ENCODE measurements around the gene HS3ST2.

Gene HS3ST2

DNA sequence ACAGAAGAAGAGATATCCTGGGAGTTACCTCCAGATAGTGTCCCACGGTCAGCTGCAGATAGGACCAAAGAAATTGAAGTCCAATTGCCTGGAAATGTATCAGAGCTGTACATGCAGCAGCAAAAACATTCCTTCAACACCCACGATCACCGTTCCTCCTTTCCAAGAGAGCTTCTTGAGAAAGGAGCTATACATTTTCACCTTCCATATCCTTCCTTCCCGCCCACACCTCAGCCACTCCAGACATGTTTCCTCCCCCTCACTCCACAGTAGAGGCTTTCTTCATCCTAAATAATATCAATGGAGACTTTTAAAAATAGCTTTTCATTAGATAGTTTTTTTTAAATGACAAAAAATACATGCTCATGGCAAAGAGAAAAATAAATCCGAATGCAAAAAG, 87.6 kb downstream of the HS3ST2 start:
- Histone ChIP-seq H3K27me3 (ENCODE audit: insufficient read depth, low read length) (0 out of 2 replicates have a peak, but pooled peaks cover 4% of the 10 kb centered on the region), H3K9ac (ENCODE audit: low read depth, low read length) (no peak overlapping the region), H3K36me3 (ENCODE audit: insufficient read depth, low read length) (no peaks in the 10 kb centered on the region), H3K4me1 (ENCODE audit: insufficient read depth, low read length) (peaks cover 3% of the 10 kb centered on the region; the same call in 1 of the 2 replicates), H3K4me3 (ENCODE audit: low read length) (no peak overlapping the region), H3K9me3 (ENCODE audit: insufficient read depth, low read depth, low read length) (no peaks in the 10 kb centered on the region), H3K27ac (ENCODE audit: low read depth, low read length) (no peak overlapping the region)
- WGBS: 89% methylated on average over 4 of the region's 5 CpGs

- H3K27ac ChIP-seq (ENCODE audit: low read depth, low read length): no peak overlapping the region
- no peak overlapping the region for H3K9ac ChIP-seq (ENCODE audit: low read depth, low read length)
- peaks cover 3% of the 10 kb centered on the region for H3K4me1 ChIP-seq (ENCODE audit: insufficient read depth, low read length)
- 0 out of 2 replicates have a peak, but pooled peaks cover 4% of the 10 kb centered on the region for H3K27me3 ChIP-seq (ENCODE audit: insufficient read depth, low read length)
- H3K4me3 ChIP-seq (ENCODE audit: low read length): no peak overlapping the region
- no peaks in the 10 kb centered on the region for H3K36me3 ChIP-seq (ENCODE audit: insufficient read depth, low read length)
- no peaks in the 10 kb centered on the region for H3K9me3 ChIP-seq (ENCODE audit: insufficient read depth, low read depth, low read length)
- WGBS: 81% methylated on average over 2 of the region's 2 CpGs
Measured at GRCh38 chr16:22903716-22904115, 89.8 kb downstream of the HS3ST2 start.

DNA sequence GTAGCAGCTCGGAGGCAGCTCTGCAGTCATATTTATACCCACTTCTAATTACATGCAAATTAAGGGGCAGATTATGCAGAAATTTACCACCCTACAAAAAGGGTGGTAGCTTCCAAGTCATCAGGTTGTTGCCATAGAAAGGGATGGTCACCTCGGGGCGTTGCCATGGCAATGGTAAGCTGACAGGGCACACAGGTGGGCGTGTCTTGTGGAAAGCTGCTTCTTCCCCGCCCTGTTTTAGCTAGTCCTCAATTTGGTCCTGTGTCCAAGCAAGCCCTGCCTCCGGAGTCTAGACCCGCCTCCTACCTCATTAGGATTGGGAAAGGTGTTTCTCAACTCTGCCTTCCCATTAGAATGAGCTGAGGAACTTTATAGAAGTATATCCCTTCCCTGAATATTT, 98.7 kb downstream of the HS3ST2 start:
- no peaks in the 10 kb centered on the region for H3K9me3 ChIP-seq (ENCODE audit: insufficient read depth, low read depth, low read length)
- WGBS: 83% methylated on average over 6 of the region's 7 CpGs
- no peaks in the 10 kb centered on the region for H3K4me1 ChIP-seq (ENCODE audit: insufficient read depth, low read length)
- no peaks in the 10 kb centered on the region for H3K36me3 ChIP-seq (ENCODE audit: insufficient read depth, low read length)
- H3K27me3 ChIP-seq (ENCODE audit: insufficient read depth, low read length): no peaks in the 10 kb centered on the region
- no peak overlapping the region for H3K9ac ChIP-seq (ENCODE audit: low read depth, low read length)
- H3K4me3 ChIP-seq (ENCODE audit: low read length): no peak overlapping the region
- H3K27ac ChIP-seq (ENCODE audit: low read depth, low read length): no peak overlapping the region

- Histone ChIP-seq H3K4me3 (ENCODE audit: low read length) (no peak overlapping the region), H3K4me1 (ENCODE audit: insufficient read depth, low read length) (peaks cover 3% of the 10 kb centered on the region; the same call in 1 of the 2 replicates), H3K9ac (ENCODE audit: low read depth, low read length) (no peak overlapping the region), H3K9me3 (ENCODE audit: insufficient read depth, low read depth, low read length) (no peaks in the 10 kb centered on the region), H3K27me3 (ENCODE audit: insufficient read depth, low read length) (no peaks in the 10 kb centered on the region), H3K27ac (ENCODE audit: low read depth, low read length) (no peak overlapping the region), H3K36me3 (ENCODE audit: insufficient read depth, low read length) (no peaks in the 10 kb centered on the region)
- WGBS: 94% methylated on average over 25 of the region's 25 CpGs
Measured at GRCh38 chr16:22915003-22915402, 101.0 kb downstream of the HS3ST2 start.

- Histone ChIP-seq H3K4me1 (ENCODE audit: insufficient read depth, low read length) (no peaks in the 10 kb centered on the region; the same call in 1 of the 2 replicates), H3K9me3 (ENCODE audit: insufficient read depth, low read depth, low read length) (no peaks in the 10 kb centered on the region), H3K27me3 (ENCODE audit: insufficient read depth, low read length) (no peaks in the 10 kb centered on the region), H3K36me3 (ENCODE audit: insufficient read depth, low read length) (no peaks in the 10 kb centered on the region), H3K9ac (ENCODE audit: low read depth, low read length) (no peak overlapping the region), H3K27ac (ENCODE audit: low read depth, low read length) (no peak overlapping the region), H3K4me3 (ENCODE audit: low read length) (no peak overlapping the region)
- WGBS: 91% methylated on average over 2 of the region's 3 CpGs
Measured at GRCh38 chr16:22923491-22923890, 109.5 kb downstream of the HS3ST2 start.

DNA sequence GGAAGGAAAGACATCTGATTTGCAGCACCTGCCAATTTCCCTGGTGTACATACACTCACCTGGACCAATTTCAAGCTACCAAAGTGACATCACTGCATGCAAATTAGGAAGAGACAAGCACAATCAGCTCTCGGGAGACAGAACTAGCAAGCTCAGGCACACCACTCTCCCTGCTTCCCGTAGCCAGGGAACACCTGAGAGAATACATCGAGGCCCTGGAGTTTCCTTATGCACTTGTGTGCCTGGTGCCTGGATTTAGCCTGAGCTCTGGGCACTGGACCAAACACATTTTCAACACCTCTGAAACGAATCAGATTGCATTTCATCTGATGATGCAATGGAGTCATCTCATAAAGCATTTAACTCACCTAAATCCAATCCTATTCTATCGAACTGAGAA, 110.5 kb downstream of the HS3ST2 start:
- H3K27ac ChIP-seq (ENCODE audit: low read depth, low read length): no peak overlapping the region
- WGBS: 92% methylated on average over 4 of the region's 5 CpGs

GRCh38 chr16:22926105-22926751, 112.3 kb downstream of the HS3ST2 start:
- Histone ChIP-seq H3K36me3 (ENCODE audit: insufficient read depth, low read length) (no peaks in the 10 kb centered on the region), H3K27ac (ENCODE audit: low read depth, low read length) (no peak overlapping the region), H3K27me3 (ENCODE audit: insufficient read depth, low read length) (no peaks in the 10 kb centered on the region), H3K9me3 (ENCODE audit: insufficient read depth, low read depth, low read length) (no peaks in the 10 kb centered on the region), H3K4me1 (ENCODE audit: insufficient read depth, low read length) (no peaks in the 10 kb centered on the region), H3K4me3 (ENCODE audit: low read length) (no peak overlapping the region), H3K9ac (ENCODE audit: low read depth, low read length) (no peak overlapping the region)
- WGBS: 79% methylated on average over 10 of the region's 10 CpGs

More for the DNA sequence above, 110.5 kb downstream of the HS3ST2 start:
- no peak overlapping the region for H3K4me3 ChIP-seq (ENCODE audit: low read length)
- H3K9ac ChIP-seq (ENCODE audit: low read depth, low read length): no peak overlapping the region
- H3K27me3 ChIP-seq (ENCODE audit: insufficient read depth, low read length): no peaks in the 10 kb centered on the region
- H3K36me3 ChIP-seq (ENCODE audit: insufficient read depth, low read length): no peaks in the 10 kb centered on the region
- H3K9me3 ChIP-seq (ENCODE audit: insufficient read depth, low read depth, low read length): no peaks in the 10 kb centered on the region
- no peaks in the 10 kb centered on the region for H3K4me1 ChIP-seq (ENCODE audit: insufficient read depth, low read length)

- Histone ChIP-seq H3K36me3 (ENCODE audit: insufficient read depth, low read length) (no peaks in the 10 kb centered on the region), H3K4me3 (ENCODE audit: low read length) (no peak overlapping the region), H3K9me3 (ENCODE audit: insufficient read depth, low read depth, low read length) (no peaks in the 10 kb centered on the region), H3K9ac (ENCODE audit: low read depth, low read length) (no peak overlapping the region), H3K4me1 (ENCODE audit: insufficient read depth, low read length) (peaks cover 9% of the 10 kb centered on the region), H3K27me3 (ENCODE audit: insufficient read depth, low read length) (no peaks in the 10 kb centered on the region), H3K27ac (ENCODE audit: low read depth, low read length) (no peak overlapping the region)
- 88% methylated on average over 2 of the region's 3 CpGs for WGBS
Measured at GRCh38 chr16:22927306-22927705, 113.3 kb downstream of the HS3ST2 start.

- 94% methylated on average over 4 of the region's 5 CpGs for WGBS
- H3K4me1 ChIP-seq (ENCODE audit: insufficient read depth, low read length): peaks cover 22% of the 10 kb centered on the region
- no peaks in the 10 kb centered on the region for H3K27me3 ChIP-seq (ENCODE audit: insufficient read depth, low read length)
- H3K27ac ChIP-seq (ENCODE audit: low read depth, low read length): no peak overlapping the region
- no peaks in the 10 kb centered on the region for H3K9me3 ChIP-seq (ENCODE audit: insufficient read depth, low read depth, low read length)
- H3K36me3 ChIP-seq (ENCODE audit: insufficient read depth, low read length): no peaks in the 10 kb centered on the region
- H3K9ac ChIP-seq (ENCODE audit: low read depth, low read length): no peak overlapping the region
- H3K4me3 ChIP-seq (ENCODE audit: low read length): no peak overlapping the region
Measured at GRCh38 chr16:22928882-22929435, 115.0 kb downstream of the HS3ST2 start.

GRCh38 chr16:22929461-22929860, 115.5 kb downstream of the HS3ST2 start:
- no peak overlapping the region for H3K9ac ChIP-seq (ENCODE audit: low read depth, low read length)
- no peak overlapping the region for H3K27ac ChIP-seq (ENCODE audit: low read depth, low read length)
- H3K36me3 ChIP-seq (ENCODE audit: insufficient read depth, low read length): no peaks in the 10 kb centered on the region
- WGBS: 76% methylated on average over 3 of the region's 3 CpGs
- no peaks in the 10 kb centered on the region for H3K27me3 ChIP-seq (ENCODE audit: insufficient read depth, low read length)
- H3K4me1 ChIP-seq (ENCODE audit: insufficient read depth, low read length): peaks cover 22% of the 10 kb centered on the region
- no peak overlapping the region for H3K4me3 ChIP-seq (ENCODE audit: low read length)
- H3K9me3 ChIP-seq (ENCODE audit: insufficient read depth, low read depth, low read length): no peaks in the 10 kb centered on the region

GRCh38 chr16:22932032-22932771, 118.2 kb downstream of the HS3ST2 start:
- Histone ChIP-seq H3K9me3 (ENCODE audit: insufficient read depth, low read depth, low read length) (no peaks in the 10 kb centered on the region), H3K27me3 (ENCODE audit: insufficient read depth, low read length) (no peaks in the 10 kb centered on the region), H3K27ac (ENCODE audit: low read depth, low read length) (no peak overlapping the region), H3K4me1 (ENCODE audit: insufficient read depth, low read length) (peaks cover 22% of the 10 kb centered on the region), H3K9ac (ENCODE audit: low read depth, low read length) (no peak overlapping the region), H3K36me3 (ENCODE audit: insufficient read depth, low read length) (no peaks in the 10 kb centered on the region), H3K4me3 (ENCODE audit: low read length) (0 out of 2 replicates have a peak overlapping the region, but pooled peaks have one; percentile 13)
- WGBS: 39% methylated on average over 8 of the region's 8 CpGs
